Epithelial cell of proximal tubule (primary cell): ENCODE measurements around the gene FOXF1. TPM values are rescaled to one million over a fixed set of nuclear protein-coding genes. Genes with fewer than 3 reads are reported as not detected.

ENCODE experiments used
- DNase-seq: peaks from one replicate; pipeline ENCODE4 v3.0.0-alpha.2; 2011; ENCODE audit warnings: low read depth
- H3K4me3 ChIP-seq: 2 replicates; pipeline ENCODE4 v1.5.1; 2011; ENCODE audit warnings: low read depth, mild to moderate bottlenecking, low read length
- total RNA-seq: library from RNA; depleted of rRNA; stranded (reverse); fragments of >200 nt; gene quantifications from 2 replicates; pipeline ENCODE4 v1.2.3, GENCODE V29; 2015
- TF ChIP-seq, protein P1 (sequence below): conservative IDR thresholded peaks from 2 replicates; pipeline ENCODE4 v1.5.1; 2012; ENCODE audit warnings: low read depth, mild to moderate bottlenecking, low read length

Gene FOXF1
- total RNA-seq, 1 donor from 2014 or later = 0.12 TPM

GRCh38 chr16:86557587-86557986 lies 47.3 kb downstream of the FOXF1 start:
- DNase-seq = no peak
- TF ChIP-seq, protein P1, sequence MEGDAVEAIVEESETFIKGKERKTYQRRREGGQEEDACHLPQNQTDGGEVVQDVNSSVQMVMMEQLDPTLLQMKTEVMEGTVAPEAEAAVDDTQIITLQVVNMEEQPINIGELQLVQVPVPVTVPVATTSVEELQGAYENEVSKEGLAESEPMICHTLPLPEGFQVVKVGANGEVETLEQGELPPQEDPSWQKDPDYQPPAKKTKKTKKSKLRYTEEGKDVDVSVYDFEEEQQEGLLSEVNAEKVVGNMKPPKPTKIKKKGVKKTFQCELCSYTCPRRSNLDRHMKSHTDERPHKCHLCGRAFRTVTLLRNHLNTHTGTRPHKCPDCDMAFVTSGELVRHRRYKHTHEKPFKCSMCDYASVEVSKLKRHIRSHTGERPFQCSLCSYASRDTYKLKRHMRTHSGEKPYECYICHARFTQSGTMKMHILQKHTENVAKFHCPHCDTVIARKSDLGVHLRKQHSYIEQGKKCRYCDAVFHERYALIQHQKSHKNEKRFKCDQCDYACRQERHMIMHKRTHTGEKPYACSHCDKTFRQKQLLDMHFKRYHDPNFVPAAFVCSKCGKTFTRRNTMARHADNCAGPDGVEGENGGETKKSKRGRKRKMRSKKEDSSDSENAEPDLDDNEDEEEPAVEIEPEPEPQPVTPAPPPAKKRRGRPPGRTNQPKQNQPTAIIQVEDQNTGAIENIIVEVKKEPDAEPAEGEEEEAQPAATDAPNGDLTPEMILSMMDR = no peak

DNA sequence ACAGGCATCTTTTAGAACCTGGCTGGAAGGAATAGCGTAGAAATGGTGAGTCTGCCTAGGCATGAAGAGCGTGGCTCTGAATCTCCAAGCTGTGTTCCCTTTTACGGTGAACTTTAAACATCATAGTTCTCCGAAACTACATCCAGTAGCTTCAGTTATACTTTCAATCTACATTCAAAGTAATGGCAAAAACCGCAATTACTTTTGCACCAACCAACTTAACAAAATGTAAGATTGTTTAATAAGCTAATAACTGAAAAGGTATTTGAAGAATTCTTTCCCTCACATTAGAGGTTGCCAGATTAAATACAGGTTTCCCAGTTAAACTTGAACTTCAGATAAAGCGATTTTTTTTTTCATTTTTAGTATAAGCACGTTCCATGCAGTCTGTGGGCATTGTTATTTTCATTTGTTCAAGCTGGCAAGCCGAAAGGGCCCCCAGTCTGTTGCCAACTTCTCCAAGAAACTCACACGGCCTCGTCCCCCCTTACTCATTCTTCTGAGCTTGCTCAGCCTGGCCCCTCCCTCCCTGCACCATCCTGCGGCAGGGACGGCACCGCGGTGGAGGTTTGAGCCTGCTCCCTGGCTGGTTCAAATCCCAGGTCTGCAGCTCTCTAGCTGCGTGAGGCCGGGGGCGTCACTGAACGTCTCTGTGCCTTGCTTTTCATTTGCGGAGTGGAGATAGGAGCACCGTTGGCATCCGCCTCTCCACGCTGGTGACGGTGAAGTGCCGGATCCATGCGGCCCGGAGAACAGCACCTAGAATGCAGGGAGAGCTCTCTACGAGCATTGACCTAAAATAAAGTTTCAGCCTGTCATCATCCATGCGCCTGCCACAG lies 48.2 kb downstream of the FOXF1 start:
- TF ChIP-seq, protein P1 = no peak
- DNase-seq = no peak
- no peak overlapping the region for H3K4me3 ChIP-seq

More at GRCh38 chr16:86557587-86557986, 47.3 kb downstream of the FOXF1 start:
- no peak overlapping the region for H3K4me3 ChIP-seq

DNA sequence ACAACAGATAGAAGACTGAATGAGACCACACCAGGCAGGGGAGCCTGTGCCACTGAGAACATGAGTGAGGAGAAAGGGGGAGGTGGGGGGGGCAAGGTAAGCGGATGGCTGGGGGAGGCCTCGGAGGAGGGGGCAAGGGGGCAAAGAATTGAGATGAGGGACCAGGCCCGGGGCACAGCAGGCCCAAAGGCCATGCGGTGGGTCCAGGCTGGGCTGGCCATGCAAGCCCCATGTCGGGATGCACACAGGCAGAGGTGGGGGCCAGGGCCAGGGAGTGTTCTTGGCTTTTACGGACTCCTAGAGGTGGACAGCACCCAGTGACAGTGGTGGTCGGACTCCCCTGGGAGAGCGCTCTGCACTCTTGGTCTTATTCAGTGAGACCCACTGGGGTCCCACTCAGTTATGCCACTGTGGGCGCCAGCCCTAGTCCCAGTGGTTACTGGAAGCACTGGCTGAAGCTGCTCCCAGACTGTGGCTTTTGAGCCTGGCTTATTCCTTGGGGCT lies 49.5 kb downstream of the FOXF1 start:
- TF ChIP-seq, protein P1 = no peak
- no peak for DNase-seq
- H3K4me3 ChIP-seq = no peak overlapping the region

DNA sequence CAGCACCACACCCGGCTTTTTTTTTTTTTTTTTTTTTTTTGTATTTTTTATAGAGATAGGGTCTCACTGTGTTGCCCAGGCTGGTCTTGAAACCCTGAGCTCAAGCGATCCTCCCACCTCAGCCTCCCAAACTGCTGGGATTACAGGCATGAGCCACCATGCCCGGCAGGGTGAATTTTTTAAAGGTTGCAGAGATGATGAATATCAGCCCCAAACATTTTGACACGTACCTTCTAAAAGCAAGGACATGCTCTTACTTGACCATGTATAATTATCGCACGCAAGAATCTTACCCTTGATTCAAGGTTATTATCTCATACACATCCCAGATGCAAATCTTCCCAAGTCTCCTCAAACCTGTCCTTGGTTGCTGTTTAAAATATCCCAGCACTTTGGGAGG lies 52.0 kb downstream of the FOXF1 start:
- TF ChIP-seq, protein P1 = no peak
- DNase-seq = no peak
- H3K4me3 ChIP-seq = no peak overlapping the region

DNA sequence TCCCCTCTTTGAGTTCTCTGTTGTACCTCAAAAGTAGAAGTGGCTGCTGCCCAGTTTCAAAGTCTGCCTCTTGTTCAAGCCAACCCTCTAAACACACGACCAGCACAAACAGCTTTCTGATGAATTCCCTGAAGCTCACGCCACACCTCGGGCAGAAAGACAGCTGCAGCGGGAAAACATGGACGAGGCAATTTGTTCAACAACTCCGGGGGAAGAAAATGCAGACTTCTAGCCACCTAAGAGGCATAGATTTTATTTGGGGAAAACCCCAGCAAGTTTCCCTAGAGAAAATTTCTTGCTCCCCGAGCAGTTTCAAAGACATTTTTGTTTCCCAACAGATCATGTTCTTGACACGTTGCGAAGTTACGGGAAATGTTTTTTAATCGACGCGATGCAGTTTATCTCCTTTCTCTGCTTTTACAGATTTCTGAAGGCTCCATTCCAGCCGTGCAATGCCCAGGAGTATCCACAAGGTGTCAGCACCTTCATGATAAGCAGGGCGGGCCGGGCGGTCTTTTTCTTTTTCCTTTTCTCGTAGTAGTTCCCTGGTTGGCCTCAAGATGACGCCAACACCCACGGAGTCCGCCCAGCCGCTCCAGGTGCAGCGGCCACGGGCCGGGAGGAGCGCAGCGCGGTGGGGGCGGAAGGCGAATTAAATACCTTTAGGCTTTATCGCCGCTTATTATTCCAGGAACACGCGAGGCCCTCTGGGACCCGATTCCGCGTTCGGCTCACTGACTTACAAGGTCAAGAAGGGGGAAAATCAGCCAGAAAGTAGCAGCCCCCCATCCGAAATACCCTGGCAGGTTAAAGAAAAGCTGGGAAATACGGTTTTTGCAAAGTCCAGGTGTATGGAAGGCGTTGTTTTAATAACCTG lies 53.4 kb downstream of the FOXF1 start:
- no peak for DNase-seq
- TF ChIP-seq, protein P1 = peak; percentile 100
- H3K4me3 ChIP-seq = peak overlapping the region; percentile 43

Other genes with a start within 250 kb of the FOXF1 start
- gene MTHFSD, start 44.7 kb downstream of the FOXF1 start, total RNA-seq = 7.1 and 13.2 TPM in 2 replicates
- 26.5 and 30.1 TPM in 2 replicates for gene FOXC2, start 56.3 kb downstream of the FOXF1 start, total RNA-seq
- 11.6 and 14.6 TPM in 2 replicates for gene FOXL1, start 68.0 kb downstream of the FOXF1 start, total RNA-seq